Measurements from ENCODE around the gene FUT8. TPM values are rescaled to one million over a fixed set of nuclear protein-coding genes. Genes with fewer than 3 reads are reported as not detected.

FUT8 gene
- total RNA-seq, 1 donor, result 165 TPM

DNA sequence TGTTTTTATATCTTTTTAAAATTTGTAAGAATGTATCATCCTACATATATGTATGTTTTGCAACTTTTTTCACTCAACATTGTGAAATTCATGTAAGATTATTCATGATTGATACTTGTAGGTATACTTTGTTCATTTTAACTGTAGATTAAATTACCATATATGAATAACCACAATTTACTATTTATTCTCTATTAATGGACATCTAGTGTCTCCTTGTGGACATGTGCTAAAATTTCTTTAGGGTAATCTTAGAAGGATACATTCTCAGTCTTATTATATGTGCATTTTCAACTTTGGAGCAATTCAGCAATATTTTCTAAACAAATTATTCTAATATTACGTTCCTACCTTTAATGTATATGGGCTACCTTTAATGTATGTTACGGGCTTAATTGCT lies 192.4 kb downstream of the FUT8 start:
- no peak overlapping the region for H3K4me3 ChIP-seq (ENCODE audit: low read depth, low read length)
- DNase-seq (ENCODE audit: low read depth), result no peak
- TF ChIP-seq, protein P1, sequence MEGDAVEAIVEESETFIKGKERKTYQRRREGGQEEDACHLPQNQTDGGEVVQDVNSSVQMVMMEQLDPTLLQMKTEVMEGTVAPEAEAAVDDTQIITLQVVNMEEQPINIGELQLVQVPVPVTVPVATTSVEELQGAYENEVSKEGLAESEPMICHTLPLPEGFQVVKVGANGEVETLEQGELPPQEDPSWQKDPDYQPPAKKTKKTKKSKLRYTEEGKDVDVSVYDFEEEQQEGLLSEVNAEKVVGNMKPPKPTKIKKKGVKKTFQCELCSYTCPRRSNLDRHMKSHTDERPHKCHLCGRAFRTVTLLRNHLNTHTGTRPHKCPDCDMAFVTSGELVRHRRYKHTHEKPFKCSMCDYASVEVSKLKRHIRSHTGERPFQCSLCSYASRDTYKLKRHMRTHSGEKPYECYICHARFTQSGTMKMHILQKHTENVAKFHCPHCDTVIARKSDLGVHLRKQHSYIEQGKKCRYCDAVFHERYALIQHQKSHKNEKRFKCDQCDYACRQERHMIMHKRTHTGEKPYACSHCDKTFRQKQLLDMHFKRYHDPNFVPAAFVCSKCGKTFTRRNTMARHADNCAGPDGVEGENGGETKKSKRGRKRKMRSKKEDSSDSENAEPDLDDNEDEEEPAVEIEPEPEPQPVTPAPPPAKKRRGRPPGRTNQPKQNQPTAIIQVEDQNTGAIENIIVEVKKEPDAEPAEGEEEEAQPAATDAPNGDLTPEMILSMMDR (IDR thresholded peaks at IDR 0.05; ENCODE audit: insufficient read depth, low read length), result no peak

DNA sequence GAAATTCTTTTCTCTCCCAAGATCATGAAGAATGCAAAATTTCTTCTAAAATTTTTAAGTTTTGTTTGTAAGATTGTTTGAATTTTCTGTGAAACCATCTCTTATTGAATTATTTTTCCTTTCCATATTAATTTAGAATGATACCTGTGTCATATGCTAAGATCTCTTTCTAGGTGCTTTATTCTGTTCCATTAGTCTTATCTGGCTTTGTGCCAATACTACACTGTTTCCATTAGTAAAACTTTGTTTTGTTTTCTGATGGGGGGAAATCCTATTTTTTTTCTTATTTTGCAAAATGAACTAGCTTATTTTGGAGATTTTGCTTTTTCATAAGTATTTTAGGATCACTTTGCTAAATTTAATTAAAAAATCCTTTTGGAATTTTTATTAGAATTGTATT lies 193.9 kb downstream of the FUT8 start:
- TF ChIP-seq, protein P1 (IDR thresholded peaks at IDR 0.05; ENCODE audit: insufficient read depth, low read length), result no peak
- no peak for DNase-seq (ENCODE audit: low read depth)
- no peak overlapping the region for H3K4me3 ChIP-seq (ENCODE audit: low read depth, low read length)

DNA sequence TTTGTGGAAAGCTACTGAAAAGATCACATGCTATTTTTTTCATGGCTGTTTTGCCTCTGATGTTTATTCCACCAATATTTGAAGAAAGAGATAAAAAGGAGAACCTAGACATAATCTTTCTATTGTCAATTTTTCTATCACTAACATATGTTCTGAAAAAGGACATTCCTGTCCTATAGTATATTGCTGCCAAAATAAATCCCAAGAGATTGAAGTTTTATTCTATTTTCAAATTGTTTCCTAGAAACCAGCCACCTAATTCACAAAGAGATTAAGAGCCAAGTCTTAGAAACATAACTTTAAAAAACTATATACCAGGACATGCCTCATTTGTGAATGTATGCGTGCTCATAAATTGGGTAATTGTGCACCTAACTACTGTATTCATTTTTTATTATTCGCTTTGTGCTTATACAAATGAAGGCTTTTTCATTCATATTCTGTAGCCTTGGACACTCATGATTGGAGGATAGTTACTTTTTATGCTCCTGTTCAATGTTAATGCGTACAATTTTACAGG lies 200.7 kb downstream of the FUT8 start:
- no peak overlapping the region for H3K4me3 ChIP-seq (ENCODE audit: low read depth, low read length)
- DNase-seq (ENCODE audit: low read depth), result no peak
- TF ChIP-seq, protein P1 (IDR thresholded peaks at IDR 0.05; ENCODE audit: insufficient read depth, low read length), result no peak

DNA sequence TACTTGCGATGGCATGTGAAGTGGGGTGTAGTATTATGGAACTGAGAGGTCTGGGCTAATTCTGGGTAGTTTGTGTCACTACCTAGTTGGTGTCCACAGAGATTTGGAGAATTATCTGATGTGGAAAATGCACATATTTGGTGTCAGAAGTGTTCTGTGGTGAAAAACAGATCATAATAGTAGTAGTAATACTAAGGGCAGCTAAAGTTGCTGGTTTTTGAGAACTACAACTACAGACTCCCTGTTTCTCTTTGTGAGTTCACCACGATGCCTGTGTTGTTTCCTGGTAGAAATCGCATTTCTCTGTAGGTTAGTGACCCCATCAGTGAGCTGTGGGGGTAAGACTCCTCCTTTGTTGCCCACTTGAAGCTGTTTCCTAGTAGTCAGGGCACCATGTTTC lies 206.5 kb downstream of the FUT8 start:
- DNase-seq (ENCODE audit: low read depth), result no peak
- TF ChIP-seq, protein P1 (IDR thresholded peaks at IDR 0.05; ENCODE audit: insufficient read depth, low read length), result no peak
- H3K4me3 ChIP-seq (ENCODE audit: low read depth, low read length), result no peak overlapping the region

DNA sequence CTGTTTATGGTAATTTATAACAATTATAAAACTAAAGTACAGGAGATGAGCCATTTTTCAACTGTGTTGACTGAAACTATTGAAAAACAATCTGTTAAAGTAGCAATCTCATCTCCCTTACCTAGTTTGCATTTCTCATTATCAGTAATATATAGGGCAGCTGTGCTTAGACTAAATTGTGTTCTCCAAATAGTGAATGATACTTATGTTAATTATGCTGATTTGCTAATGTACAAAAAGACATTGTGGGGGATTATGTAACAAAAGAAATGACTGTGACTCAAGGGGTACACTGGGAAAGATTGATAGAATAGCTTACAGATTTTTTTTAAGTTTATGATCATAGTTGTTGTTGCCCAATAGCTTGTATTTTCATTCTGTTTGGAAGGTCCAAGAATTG lies 207.7 kb downstream of the FUT8 start:
- no peak overlapping the region for H3K4me3 ChIP-seq (ENCODE audit: low read depth, low read length)
- TF ChIP-seq, protein P1 (IDR thresholded peaks at IDR 0.05; ENCODE audit: insufficient read depth, low read length), result no peak
- DNase-seq (ENCODE audit: low read depth), result no peak

DNA sequence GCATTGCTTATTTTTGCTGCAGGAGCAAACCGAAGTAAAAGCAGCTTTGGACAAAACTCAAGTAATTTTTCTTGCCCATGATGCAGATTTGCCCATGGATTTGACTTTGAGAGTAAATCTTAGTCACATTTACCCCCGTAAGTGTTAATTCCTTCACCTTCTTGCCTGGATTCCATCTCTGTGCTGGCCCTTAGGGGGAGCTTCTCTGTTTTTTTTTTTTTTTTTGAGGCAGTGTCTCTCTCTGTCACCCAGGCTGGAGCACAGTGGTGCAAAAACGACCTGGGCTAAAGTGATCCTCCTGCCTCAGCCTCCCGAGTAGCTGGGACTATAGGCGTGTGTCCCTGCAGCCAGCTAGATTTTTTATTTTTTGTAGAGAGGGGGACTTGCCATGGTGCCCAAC lies 210.2 kb downstream of the FUT8 start:
- TF ChIP-seq, protein P1 (IDR thresholded peaks at IDR 0.05; ENCODE audit: insufficient read depth, low read length), result no peak

DNA sequence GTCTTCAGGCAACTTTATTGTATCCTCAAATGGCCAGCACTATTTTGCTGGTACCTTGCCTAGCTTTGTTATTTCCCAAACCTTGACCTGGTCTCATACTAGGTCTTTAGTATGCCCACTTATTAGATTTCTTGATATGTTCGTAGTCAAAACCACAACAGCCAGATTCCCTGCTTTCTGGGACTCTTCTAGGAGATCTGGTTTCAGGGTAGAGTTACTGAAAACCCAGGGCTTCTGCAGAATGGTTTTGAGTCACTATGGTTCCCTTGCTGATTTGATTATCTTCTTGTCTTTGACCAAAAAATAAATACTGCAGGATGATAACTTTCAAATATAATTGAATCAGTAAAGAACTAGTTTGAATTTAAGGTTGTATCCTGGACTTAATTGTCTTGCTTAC lies 211.2 kb downstream of the FUT8 start:
- DNase-seq (ENCODE audit: low read depth), result no peak
- no peak overlapping the region for H3K4me3 ChIP-seq (ENCODE audit: low read depth, low read length)
- TF ChIP-seq, protein P1 (IDR thresholded peaks at IDR 0.05; ENCODE audit: insufficient read depth, low read length), result no peak

More for the DNA sequence above, 210.2 kb downstream of the FUT8 start:
- no peak for DNase-seq (ENCODE audit: low read depth)
- H3K4me3 ChIP-seq (ENCODE audit: low read depth, low read length), result no peak overlapping the region
